ENCODE results near the gene FSHR.

DNA sequence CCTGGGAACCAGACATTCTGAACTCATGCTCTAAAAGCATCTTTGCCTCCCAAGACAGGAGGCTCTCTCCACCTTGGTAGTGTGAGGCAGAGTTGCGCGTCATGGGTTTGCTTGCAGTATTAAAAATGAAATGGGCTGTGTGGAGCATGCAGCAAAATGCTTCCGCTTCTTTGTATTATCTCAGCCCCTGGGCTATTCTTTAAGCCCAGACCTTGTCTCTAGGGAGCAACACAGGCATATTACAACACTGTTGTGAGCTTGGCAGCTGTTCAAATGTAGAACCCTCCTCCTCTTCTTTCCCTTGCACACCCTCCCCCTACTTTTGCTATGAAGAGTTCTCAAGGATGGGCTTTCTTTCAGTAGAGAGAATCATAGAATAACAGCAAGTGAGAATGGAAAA is 213.7 kb downstream of the FSHR start:
- TF ChIP-seq, protein P1, sequence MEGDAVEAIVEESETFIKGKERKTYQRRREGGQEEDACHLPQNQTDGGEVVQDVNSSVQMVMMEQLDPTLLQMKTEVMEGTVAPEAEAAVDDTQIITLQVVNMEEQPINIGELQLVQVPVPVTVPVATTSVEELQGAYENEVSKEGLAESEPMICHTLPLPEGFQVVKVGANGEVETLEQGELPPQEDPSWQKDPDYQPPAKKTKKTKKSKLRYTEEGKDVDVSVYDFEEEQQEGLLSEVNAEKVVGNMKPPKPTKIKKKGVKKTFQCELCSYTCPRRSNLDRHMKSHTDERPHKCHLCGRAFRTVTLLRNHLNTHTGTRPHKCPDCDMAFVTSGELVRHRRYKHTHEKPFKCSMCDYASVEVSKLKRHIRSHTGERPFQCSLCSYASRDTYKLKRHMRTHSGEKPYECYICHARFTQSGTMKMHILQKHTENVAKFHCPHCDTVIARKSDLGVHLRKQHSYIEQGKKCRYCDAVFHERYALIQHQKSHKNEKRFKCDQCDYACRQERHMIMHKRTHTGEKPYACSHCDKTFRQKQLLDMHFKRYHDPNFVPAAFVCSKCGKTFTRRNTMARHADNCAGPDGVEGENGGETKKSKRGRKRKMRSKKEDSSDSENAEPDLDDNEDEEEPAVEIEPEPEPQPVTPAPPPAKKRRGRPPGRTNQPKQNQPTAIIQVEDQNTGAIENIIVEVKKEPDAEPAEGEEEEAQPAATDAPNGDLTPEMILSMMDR (IDR thresholded peaks at IDR 0.05 in 4 of 5, conservative IDR thresholded peaks at IDR 0.05 in 1 of 5) = no peak
- TF ChIP-seq POLR2A (IDR thresholded peaks at IDR 0.05) = no peak

Data from gastrocnemius medialis (tissue), 4 donors.